H9 (cell line): ENCODE data around the gene TNK2. TPM values are rescaled to one million over a fixed set of nuclear protein-coding genes. Genes with fewer than 3 reads are reported as not detected.

Experiments
- DNase-seq: peaks from one replicate; pipeline ENCODE4 v3.0.0-alpha.2; 2017
- H2AFZ ChIP-seq: one replicate; pipeline ENCODE4 v1.6.1; 2013; ENCODE audit warnings: mild to moderate bottlenecking, low read length, control low read depth, moderate library complexity
- H2AK5ac ChIP-seq: 2 replicates; pipeline ENCODE4 v1.6.1; 2013; ENCODE audit warnings: low read length, control low read depth, mixed read lengths; ENCODE audit not compliant: insufficient read length
- H2BK120ac ChIP-seq: one replicate; pipeline ENCODE4 v1.6.1; 2013; ENCODE audit warnings: low read depth, mild to moderate bottlenecking, low read length, control low read depth, inconsistent platforms; ENCODE audit not compliant: poor library complexity, severe bottlenecking
- H2BK12ac ChIP-seq: 2 replicates; pipeline ENCODE4 v1.6.1; 2013; ENCODE audit warnings: low read length, control low read depth, mixed read lengths, low read depth; ENCODE audit not compliant: insufficient read length
- H2BK15ac ChIP-seq: 2 replicates; pipeline ENCODE4 v1.6.1; 2013; ENCODE audit warnings: low read depth, low read length, control low read depth
- H2BK20ac ChIP-seq: one replicate; pipeline ENCODE4 v1.6.1; 2013; ENCODE audit warnings: low read depth, mild to moderate bottlenecking, low read length, control low read depth, inconsistent platforms; ENCODE audit not compliant: poor library complexity, severe bottlenecking
- H2BK5ac ChIP-seq: 2 replicates; pipeline ENCODE4 v1.6.1; 2013; ENCODE audit warnings: low read length, control low read depth, mixed read lengths; ENCODE audit not compliant: insufficient read length
- H3K14ac ChIP-seq: 2 replicates; pipeline ENCODE4 v1.6.1; 2013; ENCODE audit warnings: low read length, control low read depth; ENCODE audit not compliant: insufficient read depth
- H3K18ac ChIP-seq: 2 replicates; pipeline ENCODE4 v1.6.1; 2013; ENCODE audit warnings: low read depth, mild to moderate bottlenecking, mixed read lengths, low read length, control low read depth; ENCODE audit not compliant: insufficient read length
- H3K23ac ChIP-seq: 2 replicates; pipeline ENCODE4 v1.6.1; 2013; ENCODE audit warnings: low read length, control low read depth, mixed read lengths, low read depth; ENCODE audit not compliant: insufficient read length
- H3K23me2 ChIP-seq: 2 replicates; pipeline ENCODE4 v1.6.1; 2013; ENCODE audit warnings: low read depth, mild to moderate bottlenecking, mixed read lengths, low read length, control low read depth; ENCODE audit not compliant: insufficient read length, poor library complexity, severe bottlenecking
- H3K27ac ChIP-seq: 2 replicates; pipeline ENCODE4 v1.5.1; 2013; ENCODE audit warnings: low read length, control low read depth, mixed read lengths, low read depth; ENCODE audit not compliant: insufficient read length
- H3K27me3 ChIP-seq: 2 replicates; pipeline ENCODE4 v1.6.1; 2013; ENCODE audit warnings: low read length, control low read depth, inconsistent platforms; ENCODE audit not compliant: insufficient read depth
- H3K4ac ChIP-seq: 2 replicates; pipeline ENCODE4 v1.6.1; 2013; ENCODE audit warnings: low read depth, mild to moderate bottlenecking, control low read depth, inconsistent platforms, low read length, moderate library complexity
- H3K4me1 ChIP-seq: 2 replicates; pipeline ENCODE4 v1.6.1; 2013; ENCODE audit warnings: low read length, control low read depth, inconsistent platforms; ENCODE audit not compliant: insufficient read depth
- H3K4me2 ChIP-seq: 2 replicates; pipeline ENCODE4 v1.6.1; 2013; ENCODE audit warnings: low read length, control low read depth, mixed read lengths; ENCODE audit not compliant: insufficient read length, insufficient read depth
- H3K56ac ChIP-seq: 2 replicates; pipeline ENCODE4 v1.6.1; 2013; ENCODE audit warnings: low read depth, mild to moderate bottlenecking, mixed read lengths, low read length, control low read depth; ENCODE audit not compliant: insufficient read length
- H3K79me1 ChIP-seq: 2 replicates; pipeline ENCODE4 v1.6.1; 2013; ENCODE audit warnings: low read depth, mild to moderate bottlenecking, moderate library complexity, low read length, control low read depth, inconsistent platforms; ENCODE audit not compliant: insufficient read depth, poor library complexity, severe bottlenecking
- H3K79me2 ChIP-seq: 2 replicates; pipeline ENCODE4 v1.6.1; 2013; ENCODE audit warnings: low read length, control low read depth, inconsistent platforms; ENCODE audit not compliant: insufficient read depth
- H3K9ac ChIP-seq: 2 replicates; pipeline ENCODE4 v1.6.1; 2013; ENCODE audit warnings: low read length, control low read depth, mixed read lengths; ENCODE audit not compliant: insufficient read length; ENCODE audit errors: extremely low read depth
- H3K9me3 ChIP-seq: one replicate; pipeline ENCODE4 v1.6.1; 2013; ENCODE audit warnings: low read depth, low read length, inconsistent platforms; ENCODE audit not compliant: control insufficient read depth
- H3T11ph ChIP-seq: one replicate; pipeline ENCODE4 v1.6.1; 2013; ENCODE audit warnings: mild to moderate bottlenecking, low read length, control low read depth, inconsistent platforms
- H4K20me1 ChIP-seq: one replicate; pipeline ENCODE4 v1.6.1; 2013; ENCODE audit not compliant: control insufficient read depth, insufficient read length, insufficient read depth
- H4K5ac ChIP-seq: 2 replicates; pipeline ENCODE4 v1.6.1; 2013; ENCODE audit warnings: low read depth, mild to moderate bottlenecking, mixed read lengths, low read length, control low read depth; ENCODE audit not compliant: insufficient read length
- H4K8ac ChIP-seq: replicated peaks from 2 replicates; pipeline ENCODE4 v1.6.1; 2013; ENCODE audit warnings: low read length, control low read depth, mixed read lengths, low read depth; ENCODE audit not compliant: insufficient read length
- H4K91ac ChIP-seq: 2 replicates; pipeline ENCODE4 v1.6.1; 2013; ENCODE audit warnings: low read depth, mild to moderate bottlenecking, moderate library complexity, mixed read lengths, low read length, control low read depth; ENCODE audit not compliant: insufficient read length
- H3K27ac Mint-ChIP-seq, 3 experiments: 2 replicates in 2 of 3; 3 replicates in 1 of 3; pipeline ENCODE4 v1.8.0; 2020 to 2021; ENCODE audit warnings: mixed read lengths in 3 of 3, mild to moderate bottlenecking in 1 of 3, moderate library complexity in 1 of 3
- H3K27me3 Mint-ChIP-seq: 2 replicates; pipeline ENCODE4 v1.8.0; 2021; ENCODE audit warnings: low read depth, mild to moderate bottlenecking, moderate library complexity, mixed read lengths
- H3K36me3 Mint-ChIP-seq, 3 experiments: 2 replicates in 2 of 3; 3 replicates in 1 of 3; pipeline ENCODE4 v1.8.0; 2020 to 2021; ENCODE audit warnings: low read depth in 3 of 3, mixed read lengths in 3 of 3; ENCODE audit not compliant: insufficient read depth in 1 of 3
- H3K4me1 Mint-ChIP-seq, 2 experiments: 2 replicates each; pipeline ENCODE4 v1.8.0; 2020; ENCODE audit warnings: mixed read lengths in 2 of 2
- H3K4me3 Mint-ChIP-seq, 2 experiments: 2 replicates in 1 of 2; 3 replicates in 1 of 2; pipeline ENCODE4 v1.8.0; 2020 to 2021; ENCODE audit warnings: mild to moderate bottlenecking in 2 of 2, mixed read lengths in 2 of 2, moderate library complexity in 1 of 2
- H3K9me3 Mint-ChIP-seq, 2 experiments: 2 replicates in 1 of 2; 3 replicates in 1 of 2; pipeline ENCODE4 v1.8.0; 2020; ENCODE audit warnings: mild to moderate bottlenecking in 2 of 2, mixed read lengths in 2 of 2, moderate library complexity in 1 of 2
- CTCF ChIP-seq: fragments of 200-600 bp; sonication (generic); conservative IDR thresholded peaks from 3 replicates; pipeline ENCODE4 v1.8.0; 2021; ENCODE audit warnings: antibody characterized with exemption, mild to moderate bottlenecking
- WGBS: extraction: QIAGEN DNeasy Blood & Tissue Kit; methylation state at CpG from one replicate; pipeline ENCODE4 v1.1.7; 2013; ENCODE audit warnings: missing lambda C conversion rate, low lambda C conversion rate, mixed read lengths; ENCODE audit not compliant: insufficient read length; ENCODE audit errors: extremely low coverage; 5-methylcytosine and 5-hydroxymethylcytosine counted together
- total RNA-seq: library from RNA; stranded (reverse); gene quantifications from 2 replicates; pipeline ENCODE4 v1.2.1, GENCODE V29; 2021

TNK2 gene
- total RNA-seq, 1 experiment from 2014 or later = 34.5 TPM

- Histone ChIP-seq H3K23me2 (no peaks in the 10 kb centered on the region), H2BK12ac (no peak overlapping the region), H3K27ac (no peak overlapping the region), H2BK120ac (no peak overlapping the region), H3K79me1 (no peaks in the 10 kb centered on the region), H3K14ac (no peak overlapping the region), H3K23ac (no peak overlapping the region), H3K79me2 (no peaks in the 10 kb centered on the region), H2AFZ (no peak overlapping the region), H3K9ac (no peak overlapping the region), H4K20me1 (no peaks in the 10 kb centered on the region), H3T11ph (no peak overlapping the region), H3K56ac (no peak overlapping the region), H2BK5ac (no peak overlapping the region), H4K8ac (no peak overlapping the region), H3K4me2 (no peak overlapping the region), H3K9me3 (no peaks in the 10 kb centered on the region), H4K91ac (no peak overlapping the region), H3K4me1 (no peaks in the 10 kb centered on the region), H3K27me3 (no peaks in the 10 kb centered on the region), H3K18ac (no peak overlapping the region), H2BK20ac (no peak overlapping the region), H4K5ac (no peak overlapping the region), H2BK15ac (no peak overlapping the region), H3K4ac (no peak overlapping the region), H2AK5ac (no peak overlapping the region)
- H3K4me3 Mint-ChIP-seq = no peak overlapping the region
- no peaks in the 10 kb centered on the region for H3K36me3 Mint-ChIP-seq
- peaks cover 12% of the 10 kb centered on the region for H3K27me3 Mint-ChIP-seq
- H3K4me1 Mint-ChIP-seq = peaks cover 12 to 15% of the 10 kb centered on the region in 2 experiments
- no peak overlapping the region; a peak in 1 of 7 replicates for H3K27ac Mint-ChIP-seq
- no peak; the same call in 2 of the 3 replicates for TF ChIP-seq CTCF
- no CpG with 5 or more reads among the region's 53 CpGs for WGBS
- DNase-seq = no peak
- peaks cover 0 to 3% of the 10 kb centered on the region in 2 experiments; a peak in 1 of 5 replicates for H3K9me3 Mint-ChIP-seq
These were observed 58.9 kb downstream of the TNK2 start for GRCh38 chr3:195849322-195850074.
